ENCODE measurements around the gene C16orf95.
"Not testable (repeated sequence)": the region's sequence is repeated elsewhere in the genome, so short reads cannot be mapped to it uniquely, and the experiment has no call there.

The C16orf95 gene

GRCh38 chr16:87316923-87317749, at the start of gene C16orf95:
TSS of gene C16orf95 (minus strand) at chr16:87317392. CDS start at chr16:87317242, 150 bp downstream.
- DNase-seq = peak; percentile 98

- no peak for DNase-seq
Measured at GRCh38 chr16:87366930-87367329, 49.7 kb upstream of the C16orf95 start.

- no peak for DNase-seq
Measured at GRCh38 chr16:87366288-87366687, 49.1 kb upstream of the C16orf95 start.

- DNase-seq = no peak
Measured at GRCh38 chr16:87365021-87365713, 48.0 kb upstream of the C16orf95 start.

GRCh38 chr16:87363771-87364455, 46.7 kb upstream of the C16orf95 start:
- DNase-seq = no peak

GRCh38 chr16:87362828-87363559, 45.8 kb upstream of the C16orf95 start:
- not testable (repeated sequence) for DNase-seq

- DNase-seq = no peak
Measured at GRCh38 chr16:87361916-87362619, 44.9 kb upstream of the C16orf95 start.

- no peak for DNase-seq
Measured at GRCh38 chr16:87360862-87361610, 43.8 kb upstream of the C16orf95 start.

GRCh38 chr16:87359121-87359520, 41.9 kb upstream of the C16orf95 start:
- DNase-seq = no peak

GRCh38 chr16:87358696-87359095, 41.5 kb upstream of the C16orf95 start:
- DNase-seq = no peak

- no peak for DNase-seq
Measured at GRCh38 chr16:87358250-87358649, 41.1 kb upstream of the C16orf95 start.

GRCh38 chr16:87356491-87356853, 39.3 kb upstream of the C16orf95 start:
- DNase-seq = no peak

- no peak for DNase-seq
Measured at GRCh38 chr16:87353613-87354012, 36.4 kb upstream of the C16orf95 start.

GRCh38 chr16:87352818-87353217, 35.6 kb upstream of the C16orf95 start:
- no peak for DNase-seq

- no peak for DNase-seq
Measured at GRCh38 chr16:87351320-87351698, 34.1 kb upstream of the C16orf95 start.

GRCh38 chr16:87350681-87351319, 33.6 kb upstream of the C16orf95 start:
- no peak for DNase-seq

- no peak for DNase-seq
Measured at GRCh38 chr16:87350031-87350430, 32.8 kb upstream of the C16orf95 start.

- no peak for DNase-seq
Measured at GRCh38 chr16:87348616-87349157, 31.5 kb upstream of the C16orf95 start.

- no peak for DNase-seq
Measured at GRCh38 chr16:87347932-87348615, 30.9 kb upstream of the C16orf95 start.

GRCh38 chr16:87346517-87347060, 29.4 kb upstream of the C16orf95 start:
- no peak for DNase-seq

Data from activated CD4-positive, alpha-beta T cell treated with anti-CD3 and anti-CD28 coated beads, Interleukin-10, Interleukin-2, amounts not matched to agents 100 ng/mL and 50 ng/mL, durations not matched to agents 16 hours and 8 hours (primary cell).